Midbrain (tissue), 1 donor: ENCODE data around the gene PDZD2.
"Not testable (repeated sequence)": the region's sequence is repeated elsewhere in the genome, so short reads cannot be mapped to it uniquely, and the experiment has no call there.

Experiments used
- DNase-seq: peaks from one replicate; lab custom pipeline; 2025; lab: John Stamatoyannopoulos, UW

The PDZD2 gene

GRCh38 chr5:32013658-32014057, 374.7 kb downstream of the PDZD2 start:
- DNase-seq = no peak

GRCh38 chr5:32014096-32014745, 375.3 kb downstream of the PDZD2 start:
- no peak for DNase-seq

GRCh38 chr5:32015262-32015661, 376.3 kb downstream of the PDZD2 start:
- DNase-seq = not testable (repeated sequence)

- peak; percentile 57 for DNase-seq
Measured at GRCh38 chr5:32017692-32018367, 378.9 kb downstream of the PDZD2 start.

GRCh38 chr5:32018476-32019436, 379.8 kb downstream of the PDZD2 start:
- DNase-seq = no peak

GRCh38 chr5:32020271-32020670, 381.3 kb downstream of the PDZD2 start:
- no peak for DNase-seq

- DNase-seq = no peak
Measured at GRCh38 chr5:32020946-32021345, 382.0 kb downstream of the PDZD2 start.

GRCh38 chr5:32021771-32022170, 382.8 kb downstream of the PDZD2 start:
- DNase-seq = peak; percentile 38

GRCh38 chr5:32022638-32023037, 383.7 kb downstream of the PDZD2 start:
- no peak for DNase-seq

- no peak for DNase-seq
Measured at GRCh38 chr5:32023816-32024215, 384.9 kb downstream of the PDZD2 start.

- DNase-seq = no peak
Measured at GRCh38 chr5:32024751-32025150, 385.8 kb downstream of the PDZD2 start.

- peak; percentile 75 for DNase-seq
Measured at GRCh38 chr5:32027093-32027716, 388.3 kb downstream of the PDZD2 start.

- DNase-seq = peak; percentile 76
Measured at GRCh38 chr5:32027717-32028458, 389.0 kb downstream of the PDZD2 start.

GRCh38 chr5:32029261-32029660, 390.3 kb downstream of the PDZD2 start:
- DNase-seq = no peak

- DNase-seq = no peak
Measured at GRCh38 chr5:32029781-32030180, 390.9 kb downstream of the PDZD2 start.

GRCh38 chr5:32030222-32030621, 391.3 kb downstream of the PDZD2 start:
- DNase-seq = no peak

GRCh38 chr5:32030686-32031085, 391.8 kb downstream of the PDZD2 start:
- DNase-seq = no peak

GRCh38 chr5:32031089-32031488, 392.2 kb downstream of the PDZD2 start:
- DNase-seq = no peak

- DNase-seq = no peak
Measured at GRCh38 chr5:32038523-32038922, 399.6 kb downstream of the PDZD2 start.

- not testable (repeated sequence) for DNase-seq
Measured at GRCh38 chr5:32039133-32039532, 400.2 kb downstream of the PDZD2 start.

- not testable (repeated sequence) for DNase-seq
Measured at GRCh38 chr5:32039601-32040000, 400.7 kb downstream of the PDZD2 start.
